MCF 10A (cell line): ENCODE results near the gene SYNGR4. TPM values are rescaled to one million over a fixed set of nuclear protein-coding genes. Genes with fewer than 3 reads are reported as not detected.
A peak's percentile ranks its signal among the peaks of the same experiment; 100 is the strongest.

Source experiments
- BruUV-seq: library from RNA; stranded (reverse); fragments of 400-500 nt; replicated peaks from 2 replicates; lab custom pipeline; 2021; lab: Mats Ljungman, UMichigan
- CTCF ChIA-PET: fragments of 300-600 bp; sonication (Branson Sonifier 250); formaldehyde crosslinking; extraction: SDS; loops from one replicate; lab custom pipeline; 2021; ENCODE audit warnings: antibody characterized with exemption, inconsistent platforms; lab: Yijun Ruan, JAX
- POLR2A ChIA-PET: fragments of 300-600, 350-650 bp; sonication (Branson Sonifier 250); formaldehyde crosslinking; extraction: SDS; loops from one replicate; lab custom pipeline; 2020; ENCODE audit warnings: antibody characterized with exemption, inconsistent platforms; lab: Yijun Ruan, JAX
- DNase-seq: peaks from one replicate; pipeline ENCODE4 v3.0.0-alpha.2; 2018; ENCODE audit not compliant: unreplicated experiment
- H3K27ac Mint-ChIP-seq: one replicate; pipeline ENCODE4 v1.8.0; 2022; ENCODE audit warnings: mild to moderate bottlenecking, low read depth, mixed read lengths; ENCODE audit not compliant: unreplicated experiment
- H3K27me3 Mint-ChIP-seq: one replicate; pipeline ENCODE4 v1.8.0; 2022; ENCODE audit warnings: mixed read lengths; ENCODE audit not compliant: insufficient read depth, unreplicated experiment
- H3K36me3 Mint-ChIP-seq: one replicate; pipeline ENCODE4 v1.8.0; 2022; ENCODE audit warnings: mild to moderate bottlenecking, moderate library complexity, mixed read lengths; ENCODE audit not compliant: insufficient read depth, unreplicated experiment
- H3K4me1 Mint-ChIP-seq: one replicate; pipeline ENCODE4 v1.8.0; 2022; ENCODE audit warnings: mixed read lengths; ENCODE audit not compliant: insufficient read depth, unreplicated experiment
- H3K4me3 Mint-ChIP-seq: one replicate; pipeline ENCODE4 v1.8.0; 2022; ENCODE audit warnings: mild to moderate bottlenecking, moderate library complexity, mixed read lengths; ENCODE audit not compliant: unreplicated experiment
- H3K9me3 Mint-ChIP-seq: one replicate; pipeline ENCODE4 v1.8.0; 2022; ENCODE audit warnings: mixed read lengths; ENCODE audit not compliant: unreplicated experiment
- CTCF ChIP-seq: fragments of 200-600 bp; IDR thresholded peaks from one replicate; pipeline ENCODE4 v1.8.0; 2022; ENCODE audit warnings: antibody characterized with exemption, mild to moderate bottlenecking; ENCODE audit not compliant: unreplicated experiment
- intact Hi-C: fragments of 100-400 bp; cut with micrococcal nuclease; formaldehyde crosslinking; loops from 2 replicates; pipeline ENCODE4 v1.14.1; 2022
- total RNA-seq: library from RNA; stranded (reverse); gene quantifications from 2 replicates; pipeline ENCODE4 v1.2.3, GENCODE V29; 2022

Gene SYNGR4
- total RNA-seq, 1 experiment from 2014 or later, result not detected

- Mint-ChIP-seq H3K27me3 (no peaks in the 10 kb centered on the region), H3K4me1 (peaks cover 7% of the 10 kb centered on the region), H3K4me3 (no peak overlapping the region), H3K36me3 (peaks cover under 1% of the 10 kb centered on the region), H3K9me3 (no peaks in the 10 kb centered on the region), H3K27ac (no peak overlapping the region)
- intact Hi-C loops, result no loop called here
- CTCF ChIA-PET, result interaction anchor here (1.3 kb wide), 1 partner anchor 24 kb away, joined by 3 read pairs; the partner anchor contains the start of gene KDELR1
- no peak for TF ChIP-seq CTCF
- DNase-seq, result no peak
- BruUV-seq, result no TSS peak
- POLR2A ChIA-PET, result no interaction called here
These were observed 51.6 kb downstream of the SYNGR4 start for GRCh38 chr19:48415806-48416221.

- POLR2A ChIA-PET, result interaction anchor here (0.5 to 1.0 kb wide), 2 partner anchors 16 to 26 kb away, joined by 3 read pairs; partner anchors contain the start of gene KDELR1
- Mint-ChIP-seq H3K4me1 (peaks cover 12% of the 10 kb centered on the region), H3K4me3 (no peak overlapping the region), H3K36me3 (no peaks in the 10 kb centered on the region), H3K27ac (no peak overlapping the region), H3K27me3 (no peaks in the 10 kb centered on the region), H3K9me3 (no peaks in the 10 kb centered on the region)
- TF ChIP-seq CTCF, result no peak
- CTCF ChIA-PET, result no interaction called here
- no peak for DNase-seq
- no TSS peak for BruUV-seq
- intact Hi-C loops, result no loop called here
These were observed 53.3 kb downstream of the SYNGR4 start for GRCh38 chr19:48417421-48417820.

GRCh38 chr19:48418317-48419064 is 54.3 kb downstream of the SYNGR4 start:
- ChIA-PET CTCF (interaction anchor here (0.6 to 0.7 kb wide), 2 partner anchors 579 to 703 kb away, joined by 3 read pairs; no protein-coding TSS in a partner anchor), POLR2A (no interaction called here)
- H3K36me3 Mint-ChIP-seq, result no peaks in the 10 kb centered on the region
- no peaks in the 10 kb centered on the region for H3K9me3 Mint-ChIP-seq
- BruUV-seq, result no TSS peak
- no peak overlapping the region for H3K4me3 Mint-ChIP-seq
- no peaks in the 10 kb centered on the region for H3K27me3 Mint-ChIP-seq
- DNase-seq, result peak; percentile 39
- H3K27ac Mint-ChIP-seq, result no peak overlapping the region
- intact Hi-C loops, result no loop called here
- peaks cover 17% of the 10 kb centered on the region for H3K4me1 Mint-ChIP-seq
- no peak for TF ChIP-seq CTCF

GRCh38 chr19:48419158-48419920 is 55.2 kb downstream of the SYNGR4 start:
- intact Hi-C loops, result no loop called here
- no peak for TF ChIP-seq CTCF
- H3K27me3 Mint-ChIP-seq, result no peaks in the 10 kb centered on the region
- DNase-seq, result no peak
- no peaks in the 10 kb centered on the region for H3K9me3 Mint-ChIP-seq
- H3K4me1 Mint-ChIP-seq, result peaks cover 20% of the 10 kb centered on the region
- no TSS peak for BruUV-seq
- ChIA-PET POLR2A (interaction anchor here (0.6 kb wide), 2 partner anchors 24 to 26 kb away, joined by 3 read pairs; no protein-coding TSS in a partner anchor), CTCF (interaction anchor here (0.7 kb wide), 1 partner anchor 578 kb away, joined by 3 read pairs; no protein-coding TSS in a partner anchor)
- no peaks in the 10 kb centered on the region for H3K36me3 Mint-ChIP-seq
- H3K27ac Mint-ChIP-seq, result no peak overlapping the region
- no peak overlapping the region for H3K4me3 Mint-ChIP-seq
